ENCODE measurements around the gene ZSCAN1. TPM values are rescaled to one million over a fixed set of nuclear protein-coding genes. Genes with fewer than 3 reads are reported as not detected.

Gene ZSCAN1
- total and polyA plus RNA-seq, 2 of the 4 experiments (the other 2 are of a cell fraction): not detected

DNA sequence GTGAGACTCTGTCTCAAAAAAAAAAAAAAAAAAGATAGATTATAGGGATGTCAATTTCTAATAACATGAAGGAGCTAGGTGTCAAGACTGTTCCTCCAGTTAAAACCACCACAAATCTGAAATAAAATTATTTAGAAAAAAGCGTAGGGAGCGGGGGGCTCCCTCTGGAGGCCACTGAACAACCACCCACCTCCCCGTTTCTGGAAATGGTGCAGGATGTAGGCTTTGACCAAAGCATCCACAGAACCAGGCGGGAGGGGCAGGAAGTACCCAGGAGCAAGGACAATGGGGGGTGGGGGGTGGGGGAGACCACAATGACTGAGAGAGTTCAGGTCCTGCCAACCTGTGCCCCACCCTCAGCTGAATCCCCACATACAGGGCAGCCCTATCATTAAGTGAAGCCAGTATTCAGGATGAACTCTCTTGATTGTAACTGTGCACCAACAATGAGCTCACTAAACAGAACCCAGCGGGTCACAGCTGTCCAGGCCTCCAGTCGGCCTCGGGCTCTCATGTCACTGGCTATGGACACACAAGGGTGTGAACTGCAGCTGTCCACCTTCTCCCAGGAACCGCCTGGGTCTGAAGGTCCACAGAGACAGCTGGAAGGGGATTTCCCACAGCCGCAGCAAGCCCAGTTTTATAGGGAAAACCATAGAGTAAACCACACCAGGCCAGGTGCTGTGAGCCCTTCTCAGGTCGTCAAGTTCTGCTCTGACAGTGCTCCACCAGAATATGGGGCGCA is 57.6 kb downstream of the ZSCAN1 start:
- Histone ChIP-seq H3K4me3 (ENCODE audit: insufficient read depth, low read depth, low read length) (no peak overlapping the region), H3K27me3 (ENCODE audit: control insufficient read depth, insufficient read depth, low read length) (no peaks in the 10 kb centered on the region), H4K5ac (ENCODE audit: low read depth, low read length) (no peak overlapping the region), H3K4ac (ENCODE audit: low read depth, low read length) (no peak overlapping the region), H2BK5ac (ENCODE audit: low read depth, low read length, poor library complexity, severe bottlenecking) (no peak overlapping the region), H4K8ac (ENCODE audit: low read depth in 2 of 2, low read length in 2 of 2) (no peak overlapping the region), H3K14ac (replicated peaks; ENCODE audit: low read depth, low read length) (no peak overlapping the region), H4K20me1 (ENCODE audit: insufficient read depth, low read length) (no peaks in the 10 kb centered on the region), H3K9ac (ENCODE audit: low read depth, low read length) (no peak overlapping the region), H3K4me1 (ENCODE audit: control insufficient read depth, insufficient read depth, low read length) (no peaks in the 10 kb centered on the region), H3K56ac (ENCODE audit: extremely low read depth, insufficient read depth, low read length) (no peak overlapping the region), H2AK9ac (replicated peaks; ENCODE audit: low read depth, low read length, poor library complexity) (no peak overlapping the region), H2BK120ac (ENCODE audit: low read depth, low read length) (no peak overlapping the region), H3K23ac (ENCODE audit: low read depth, low read length) (no peak overlapping the region), H3K4me2 (ENCODE audit: low read depth, low read length) (no peak overlapping the region), H3K18ac (ENCODE audit: low read depth, low read length) (no peak overlapping the region), H2BK15ac (ENCODE audit: low read depth, low read length) (no peak overlapping the region), H3K9me3 (ENCODE audit: control insufficient read depth, insufficient read depth, low read length) (peaks cover 77% of the 10 kb centered on the region), H2AFZ (replicated peaks; ENCODE audit: low read length, poor library complexity) (no peak overlapping the region), H2AK5ac (ENCODE audit: low read depth, low read length) (no peak overlapping the region), H3K36me3 (ENCODE audit: control insufficient read depth, insufficient read depth, low read length) (peaks cover 21% of the 10 kb centered on the region), H3K9me1 (ENCODE audit: insufficient read depth, low read length) (no peaks in the 10 kb centered on the region), H3K79me1 (ENCODE audit: low read depth in 1 of 2, low read length in 2 of 2) (no peaks in the 10 kb centered on the region), H2BK20ac (ENCODE audit: low read depth, low read length) (no peak overlapping the region), H3K27ac (ENCODE audit: insufficient read depth, low read length) (no peak overlapping the region), H4K91ac (ENCODE audit: insufficient read depth, low read depth, low read length) (no peak overlapping the region)
- intact Hi-C loops (cut with micrococcal nuclease): no loop called here
- POLR2A ChIA-PET (ENCODE audit: unreplicated experiment): no interaction called here
- in situ Hi-C loops (cut with MboI; ENCODE audit: low sequenced_read_pairs): no loop called here
- TF ChIP-seq MAZ (IDR thresholded peaks at IDR 0.05; ENCODE audit: borderline replicate concordance, low read depth, low read length): no peak
- TF ChIP-seq SMC3 (IDR thresholded peaks at IDR 0.05; ENCODE audit: low read depth, low read length): no peak
- TF ChIP-seq RCOR1 (IDR thresholded peaks at IDR 0.05; ENCODE audit: insufficient replicate concordance, low read length): no peak
- TF ChIP-seq CHD1 (IDR thresholded peaks at IDR 0.05; ENCODE audit: low read depth, low read length): no peak
- no peak for TF ChIP-seq FOS (IDR thresholded peaks at IDR 0.05; ENCODE audit: low read depth, low read length)
- no peak for TF ChIP-seq MAFK (IDR thresholded peaks at IDR 0.05; ENCODE audit: low read depth, low read length)
- no peak for TF ChIP-seq RAD21 (IDR thresholded peaks at IDR 0.05; ENCODE audit: low read length)
- TF ChIP-seq CEBPB (IDR thresholded peaks at IDR 0.05; ENCODE audit: low read depth, low read length): no peak
- no peak for TF ChIP-seq MXI1 (IDR thresholded peaks at IDR 0.05; ENCODE audit: borderline replicate concordance, low read depth, low read length)
- TF ChIP-seq USF2 (IDR thresholded peaks at IDR 0.05; ENCODE audit: low read depth, low read length): no peak
- TF ChIP-seq BHLHE40 (IDR thresholded peaks at IDR 0.05; ENCODE audit: low read depth, low read length): no peak
- TF ChIP-seq, protein P1, sequence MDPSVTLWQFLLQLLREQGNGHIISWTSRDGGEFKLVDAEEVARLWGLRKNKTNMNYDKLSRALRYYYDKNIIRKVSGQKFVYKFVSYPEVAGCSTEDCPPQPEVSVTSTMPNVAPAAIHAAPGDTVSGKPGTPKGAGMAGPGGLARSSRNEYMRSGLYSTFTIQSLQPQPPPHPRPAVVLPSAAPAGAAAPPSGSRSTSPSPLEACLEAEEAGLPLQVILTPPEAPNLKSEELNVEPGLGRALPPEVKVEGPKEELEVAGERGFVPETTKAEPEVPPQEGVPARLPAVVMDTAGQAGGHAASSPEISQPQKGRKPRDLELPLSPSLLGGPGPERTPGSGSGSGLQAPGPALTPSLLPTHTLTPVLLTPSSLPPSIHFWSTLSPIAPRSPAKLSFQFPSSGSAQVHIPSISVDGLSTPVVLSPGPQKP (IDR thresholded peaks at IDR 0.05; ENCODE audit: borderline replicate concordance, low read depth, low read length): no peak
- no peak for TF ChIP-seq POLR2A (IDR thresholded peaks at IDR 0.05; ENCODE audit: low read depth, low read length)
- TF ChIP-seq RFX5 (IDR thresholded peaks at IDR 0.05; ENCODE audit: low read depth, low read length): no peak
- TF ChIP-seq CTCF (conservative IDR thresholded peaks at IDR 0.05; ENCODE audit: low read depth, low read length): no peak
- TF ChIP-seq NFE2L2 (IDR thresholded peaks at IDR 0.05; ENCODE audit: low read depth, low read length): no peak
- BruUV-seq (replicated peaks): no TSS peak
- ATAC-seq (ENCODE audit: low read depth) (no peak), DNase-seq (no peak)
- dilution Hi-C loops (cut with HindIII; ENCODE audit: low sequenced_read_pairs, unreplicated experiment): no loop called here
- 72% methylated on average over 3 of the region's 11 CpGs; no CpG with 5 or more reads in 1 of the 2 experiments for WGBS, 2 experiments (ENCODE audit: extremely low coverage in 2 of 2, insufficient read length in 1 of 2)
- CTCF ChIA-PET: no interaction called here
